ENCODE measurements around the gene CCDC177.

CCDC177 gene

GRCh38 chr14:69610020-69610873 is 35.6 kb upstream of the CCDC177 start:
- H3K9me3 ChIP-seq (ENCODE audit: low read length) = no peaks in the 10 kb centered on the region
- no peaks in the 10 kb centered on the region for H3K9me2 ChIP-seq (ENCODE audit: low read depth, low read length)
- no peaks in the 10 kb centered on the region for H4K20me1 ChIP-seq (ENCODE audit: insufficient read depth, low read length)
- peak overlapping the region; percentile 72 for H3K9ac ChIP-seq (ENCODE audit: low read length)
- H3K79me2 ChIP-seq (ENCODE audit: insufficient read depth, low read length) = peaks cover 16% of the 10 kb centered on the region
- H3K36me3 ChIP-seq (ENCODE audit: insufficient read depth, low read length) = peaks cover 13% of the 10 kb centered on the region; the same call in 1 of the 2 replicates
- H3K4me2 ChIP-seq (ENCODE audit: low read length) = peak overlapping the region; percentile 87
- TF ChIP-seq EZH2 (IDR thresholded peaks at IDR 0.05; ENCODE audit: borderline replicate concordance, low read length) = no peak
- TF ChIP-seq, protein P1, sequence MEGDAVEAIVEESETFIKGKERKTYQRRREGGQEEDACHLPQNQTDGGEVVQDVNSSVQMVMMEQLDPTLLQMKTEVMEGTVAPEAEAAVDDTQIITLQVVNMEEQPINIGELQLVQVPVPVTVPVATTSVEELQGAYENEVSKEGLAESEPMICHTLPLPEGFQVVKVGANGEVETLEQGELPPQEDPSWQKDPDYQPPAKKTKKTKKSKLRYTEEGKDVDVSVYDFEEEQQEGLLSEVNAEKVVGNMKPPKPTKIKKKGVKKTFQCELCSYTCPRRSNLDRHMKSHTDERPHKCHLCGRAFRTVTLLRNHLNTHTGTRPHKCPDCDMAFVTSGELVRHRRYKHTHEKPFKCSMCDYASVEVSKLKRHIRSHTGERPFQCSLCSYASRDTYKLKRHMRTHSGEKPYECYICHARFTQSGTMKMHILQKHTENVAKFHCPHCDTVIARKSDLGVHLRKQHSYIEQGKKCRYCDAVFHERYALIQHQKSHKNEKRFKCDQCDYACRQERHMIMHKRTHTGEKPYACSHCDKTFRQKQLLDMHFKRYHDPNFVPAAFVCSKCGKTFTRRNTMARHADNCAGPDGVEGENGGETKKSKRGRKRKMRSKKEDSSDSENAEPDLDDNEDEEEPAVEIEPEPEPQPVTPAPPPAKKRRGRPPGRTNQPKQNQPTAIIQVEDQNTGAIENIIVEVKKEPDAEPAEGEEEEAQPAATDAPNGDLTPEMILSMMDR (IDR thresholded peaks at IDR 0.05; ENCODE audit: low read length) = no peak
- H3K27me3 ChIP-seq (ENCODE audit: insufficient read depth, low read length) = no peaks in the 10 kb centered on the region
- H3F3A ChIP-seq (ENCODE audit: insufficient read depth, low read length) = peaks cover 20% of the 10 kb centered on the region
- H2AFZ ChIP-seq (ENCODE audit: low read length) = peak overlapping the region; percentile 1; the same call in 1 of the 2 replicates
- peak overlapping the region; percentile 89 for H3K27ac ChIP-seq (ENCODE audit: low read depth, low read length, poor library complexity, severe bottlenecking)
- peak overlapping the region; percentile 78 for H3K4me3 ChIP-seq (ENCODE audit: low read depth, low read length, poor library complexity, severe bottlenecking)
- H3K4me1 ChIP-seq (ENCODE audit: insufficient read depth, low read length, severe bottlenecking) = peaks cover 40% of the 10 kb centered on the region

DNA sequence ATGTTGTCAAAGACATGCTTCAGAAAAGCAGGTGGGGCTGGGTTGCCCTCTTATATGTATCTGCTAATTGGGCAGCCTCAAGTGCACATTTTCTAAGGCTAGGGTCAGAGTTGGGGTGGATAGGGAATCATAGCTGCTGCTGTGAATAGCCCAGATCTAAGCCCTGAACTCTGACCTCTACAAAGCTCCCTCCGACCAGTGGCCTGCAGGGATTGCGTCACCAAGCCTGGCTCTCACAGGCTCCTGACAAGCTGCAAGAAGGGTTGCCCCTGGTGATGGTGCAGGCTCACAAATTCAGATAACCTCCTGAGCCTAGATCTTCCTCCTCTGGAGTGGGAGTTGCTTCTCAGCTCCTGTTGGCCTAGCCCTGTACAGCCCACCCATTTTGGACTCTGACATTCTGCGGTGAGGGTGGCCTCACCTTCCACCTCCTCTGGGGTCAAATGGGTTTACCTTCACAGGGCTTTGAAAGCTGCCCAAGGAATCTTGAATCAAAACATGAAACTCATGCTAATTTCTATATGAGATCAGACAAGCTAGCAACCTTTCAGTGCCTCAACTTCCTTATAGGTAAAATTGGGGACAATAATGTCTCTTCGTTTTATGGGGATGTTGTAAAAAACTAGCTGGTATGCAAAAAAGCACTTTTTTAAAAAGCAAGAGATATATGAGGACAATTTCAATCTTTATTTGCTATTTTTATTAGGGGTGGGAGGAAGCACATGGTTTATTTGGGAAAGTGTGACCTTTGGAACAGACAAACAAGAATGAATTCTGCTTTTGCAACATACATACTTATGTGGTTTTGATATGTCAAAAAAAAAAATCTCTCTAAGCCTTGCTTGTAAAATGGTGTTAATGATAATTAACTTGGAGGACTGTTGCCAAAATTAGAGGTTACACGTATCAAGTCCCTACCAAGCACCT is 31.9 kb upstream of the CCDC177 start:
- Histone ChIP-seq H3K4me1 (ENCODE audit: insufficient read depth, low read length, severe bottlenecking) (peaks cover 15% of the 10 kb centered on the region), H3K4me3 (ENCODE audit: low read depth, low read length, poor library complexity, severe bottlenecking) (no peak overlapping the region), H3K9me2 (ENCODE audit: low read depth, low read length) (no peaks in the 10 kb centered on the region), H3K27me3 (ENCODE audit: insufficient read depth, low read length) (no peaks in the 10 kb centered on the region), H3K36me3 (ENCODE audit: insufficient read depth, low read length) (no peaks in the 10 kb centered on the region), H3K9me3 (ENCODE audit: low read length) (no peaks in the 10 kb centered on the region), H3K9ac (ENCODE audit: low read length) (no peak overlapping the region), H3K4me2 (ENCODE audit: low read length) (no peak overlapping the region), H3K27ac (ENCODE audit: low read depth, low read length, poor library complexity, severe bottlenecking) (no peak overlapping the region), H4K20me1 (ENCODE audit: insufficient read depth, low read length) (no peaks in the 10 kb centered on the region), H2AFZ (ENCODE audit: low read length) (no peak overlapping the region), H3K79me2 (ENCODE audit: insufficient read depth, low read length) (no peaks in the 10 kb centered on the region), H3F3A (ENCODE audit: insufficient read depth, low read length) (no peaks in the 10 kb centered on the region)
- TF ChIP-seq EZH2 (IDR thresholded peaks at IDR 0.05; ENCODE audit: borderline replicate concordance, low read length) = no peak
- TF ChIP-seq, protein P1 (IDR thresholded peaks at IDR 0.05; ENCODE audit: low read length) = no peak

GRCh38 chr14:69605738-69606137 is 31.1 kb upstream of the CCDC177 start:
- H3K9me2 ChIP-seq (ENCODE audit: low read depth, low read length) = no peaks in the 10 kb centered on the region
- H3K27ac ChIP-seq (ENCODE audit: low read depth, low read length, poor library complexity, severe bottlenecking) = no peak overlapping the region
- no peaks in the 10 kb centered on the region for H3K9me3 ChIP-seq (ENCODE audit: low read length)
- no peak overlapping the region for H3K9ac ChIP-seq (ENCODE audit: low read length)
- no peaks in the 10 kb centered on the region for H3K36me3 ChIP-seq (ENCODE audit: insufficient read depth, low read length)
- TF ChIP-seq, protein P1 (IDR thresholded peaks at IDR 0.05; ENCODE audit: low read length) = no peak
- TF ChIP-seq EZH2 (IDR thresholded peaks at IDR 0.05; ENCODE audit: borderline replicate concordance, low read length) = no peak
- H3K27me3 ChIP-seq (ENCODE audit: insufficient read depth, low read length) = no peaks in the 10 kb centered on the region
- no peaks in the 10 kb centered on the region for H3F3A ChIP-seq (ENCODE audit: insufficient read depth, low read length)
- H4K20me1 ChIP-seq (ENCODE audit: insufficient read depth, low read length) = no peaks in the 10 kb centered on the region
- H3K79me2 ChIP-seq (ENCODE audit: insufficient read depth, low read length) = no peaks in the 10 kb centered on the region
- no peak overlapping the region for H2AFZ ChIP-seq (ENCODE audit: low read length)
- H3K4me1 ChIP-seq (ENCODE audit: insufficient read depth, low read length, severe bottlenecking) = peaks cover 12% of the 10 kb centered on the region
- no peak overlapping the region for H3K4me2 ChIP-seq (ENCODE audit: low read length)
- H3K4me3 ChIP-seq (ENCODE audit: low read depth, low read length, poor library complexity, severe bottlenecking) = no peak overlapping the region
